Vagina (tissue), 2 donors: ENCODE results near the gene ANXA2.
A peak's percentile ranks its signal among the peaks of the same experiment; 100 is the strongest.

ENCODE experiments used
- POLR2A ChIP-seq, 2 donors: fragments of 450-650 bp; IDR thresholded peaks; one replicate each; pipeline ENCODE4 v1.6.1; 2017; ENCODE audit warnings: antibody characterized with exemption in 2 of 2, mild to moderate bottlenecking in 2 of 2, moderate library complexity in 2 of 2
- POLR2AphosphoS5 ChIP-seq, 2 donors: sonication (generic); formaldehyde crosslinking; IDR thresholded peaks; one replicate each; pipeline ENCODE4 v1.9.0; 2017; ENCODE audit warnings: antibody characterized with exemption in 2 of 2, mild to moderate bottlenecking in 2 of 2, low read depth in 1 of 2; ENCODE audit not compliant: insufficient read depth in 1 of 2
- TF ChIP-seq, protein P1 (sequence below), 3 experiments: fragments of 450-650 bp in 2 of 3; fragments of 200-600 bp in 1 of 3; sonication (generic) in 1 of 3; IDR thresholded peaks; one replicate each; pipeline ENCODE4 v1.5.1; 2017 to 2019; ENCODE audit warnings: antibody characterized with exemption in 3 of 3, mild to moderate bottlenecking in 2 of 3, moderate library complexity in 2 of 3

DNA sequence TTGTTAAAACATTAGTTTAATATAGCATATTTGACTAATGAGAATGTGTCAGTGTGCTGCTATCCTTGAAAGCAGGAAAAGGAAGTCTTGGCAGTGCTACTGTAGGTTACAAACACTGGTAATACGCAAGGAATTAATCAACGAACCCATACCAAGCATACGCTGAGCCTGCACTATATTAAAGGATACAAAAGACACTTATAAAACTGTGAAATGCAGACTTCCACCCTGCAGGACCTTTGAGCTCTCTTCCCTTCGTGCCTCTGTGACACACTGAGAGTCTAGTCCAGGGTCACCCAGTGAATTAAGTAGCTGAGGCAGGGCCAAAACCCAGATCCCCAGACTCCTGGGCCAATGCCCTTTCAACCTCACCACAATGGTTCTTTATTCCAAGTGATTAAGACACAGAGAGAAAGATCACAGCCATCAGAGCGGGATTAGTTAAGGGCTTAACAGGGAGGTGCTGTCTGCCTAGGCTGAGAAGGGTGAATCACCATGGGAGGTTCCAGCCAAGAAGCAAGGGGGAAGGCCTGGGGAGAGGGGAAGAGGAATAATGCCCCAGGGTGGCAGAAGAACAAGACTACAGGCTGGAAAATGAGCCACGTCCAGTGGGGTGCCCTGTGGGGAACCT, 6.8 kb downstream of the ANXA2 start:
- TF ChIP-seq, protein P1, sequence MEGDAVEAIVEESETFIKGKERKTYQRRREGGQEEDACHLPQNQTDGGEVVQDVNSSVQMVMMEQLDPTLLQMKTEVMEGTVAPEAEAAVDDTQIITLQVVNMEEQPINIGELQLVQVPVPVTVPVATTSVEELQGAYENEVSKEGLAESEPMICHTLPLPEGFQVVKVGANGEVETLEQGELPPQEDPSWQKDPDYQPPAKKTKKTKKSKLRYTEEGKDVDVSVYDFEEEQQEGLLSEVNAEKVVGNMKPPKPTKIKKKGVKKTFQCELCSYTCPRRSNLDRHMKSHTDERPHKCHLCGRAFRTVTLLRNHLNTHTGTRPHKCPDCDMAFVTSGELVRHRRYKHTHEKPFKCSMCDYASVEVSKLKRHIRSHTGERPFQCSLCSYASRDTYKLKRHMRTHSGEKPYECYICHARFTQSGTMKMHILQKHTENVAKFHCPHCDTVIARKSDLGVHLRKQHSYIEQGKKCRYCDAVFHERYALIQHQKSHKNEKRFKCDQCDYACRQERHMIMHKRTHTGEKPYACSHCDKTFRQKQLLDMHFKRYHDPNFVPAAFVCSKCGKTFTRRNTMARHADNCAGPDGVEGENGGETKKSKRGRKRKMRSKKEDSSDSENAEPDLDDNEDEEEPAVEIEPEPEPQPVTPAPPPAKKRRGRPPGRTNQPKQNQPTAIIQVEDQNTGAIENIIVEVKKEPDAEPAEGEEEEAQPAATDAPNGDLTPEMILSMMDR (IDR thresholded peaks at IDR 0.05), result no peak
- TF ChIP-seq POLR2A (IDR thresholded peaks at IDR 0.05), result no peak
- peak in 1 of 2 donors; percentile 80 for TF ChIP-seq POLR2AphosphoS5 (IDR thresholded peaks at IDR 0.05; ENCODE audit: insufficient read depth in 1 of 2, low read depth in 1 of 2)
